ENCODE measurements around the gene EVC.

Gene EVC

GRCh38 chr4:5757536-5757935 lies 46.5 kb downstream of the EVC start:
- no peak for DNase-seq

DNA sequence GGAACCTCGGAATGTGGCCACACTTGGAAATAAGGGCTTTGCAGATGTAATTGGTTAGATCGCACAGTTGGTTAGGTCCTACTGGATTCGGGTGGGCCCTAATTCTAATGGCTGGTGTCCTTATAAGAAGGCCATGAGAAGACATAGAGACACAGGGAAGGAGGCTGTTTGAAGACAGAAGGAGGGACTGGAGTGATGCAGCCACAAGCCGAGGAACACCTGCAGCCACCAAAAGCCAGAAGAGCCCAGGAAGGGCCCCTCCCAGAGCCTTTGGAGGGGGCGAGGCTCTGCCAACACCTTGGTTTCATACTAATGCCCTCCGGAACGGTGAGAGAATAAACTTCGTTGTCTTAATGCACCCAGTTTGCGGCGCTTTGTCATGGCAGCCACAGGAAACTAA lies 47.0 kb downstream of the EVC start:
- DNase-seq, result no peak

- DNase-seq, result no peak
Observed at GRCh38 chr4:5758741-5759140, 47.7 kb downstream of the EVC start.

- DNase-seq, result no peak
Observed at GRCh38 chr4:5759236-5760075, 48.5 kb downstream of the EVC start.

GRCh38 chr4:5760246-5760645 lies 49.2 kb downstream of the EVC start:
- no peak for DNase-seq

GRCh38 chr4:5760936-5761480 lies 50.0 kb downstream of the EVC start:
- no peak for DNase-seq

DNA sequence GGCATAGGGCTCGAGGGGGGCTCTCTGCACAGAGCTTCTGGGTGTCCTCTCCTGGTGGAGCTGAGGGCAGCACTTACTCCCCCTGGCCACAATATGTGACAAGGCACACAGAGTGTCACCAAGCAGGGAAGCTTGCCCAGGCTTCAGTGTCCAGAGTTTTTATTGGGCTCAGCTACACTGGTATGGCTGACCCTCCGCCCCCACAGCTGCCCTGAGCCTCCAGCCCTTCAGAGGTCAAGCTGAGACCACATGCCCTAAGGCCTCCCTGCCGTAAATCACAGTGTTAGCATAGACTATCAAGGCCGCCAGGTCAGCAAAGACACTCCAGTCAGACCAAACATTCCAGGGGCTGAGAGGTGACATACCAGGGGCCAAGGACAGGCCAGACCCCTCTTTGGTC lies 59.0 kb downstream of the EVC start:
- DNase-seq, result no peak

DNA sequence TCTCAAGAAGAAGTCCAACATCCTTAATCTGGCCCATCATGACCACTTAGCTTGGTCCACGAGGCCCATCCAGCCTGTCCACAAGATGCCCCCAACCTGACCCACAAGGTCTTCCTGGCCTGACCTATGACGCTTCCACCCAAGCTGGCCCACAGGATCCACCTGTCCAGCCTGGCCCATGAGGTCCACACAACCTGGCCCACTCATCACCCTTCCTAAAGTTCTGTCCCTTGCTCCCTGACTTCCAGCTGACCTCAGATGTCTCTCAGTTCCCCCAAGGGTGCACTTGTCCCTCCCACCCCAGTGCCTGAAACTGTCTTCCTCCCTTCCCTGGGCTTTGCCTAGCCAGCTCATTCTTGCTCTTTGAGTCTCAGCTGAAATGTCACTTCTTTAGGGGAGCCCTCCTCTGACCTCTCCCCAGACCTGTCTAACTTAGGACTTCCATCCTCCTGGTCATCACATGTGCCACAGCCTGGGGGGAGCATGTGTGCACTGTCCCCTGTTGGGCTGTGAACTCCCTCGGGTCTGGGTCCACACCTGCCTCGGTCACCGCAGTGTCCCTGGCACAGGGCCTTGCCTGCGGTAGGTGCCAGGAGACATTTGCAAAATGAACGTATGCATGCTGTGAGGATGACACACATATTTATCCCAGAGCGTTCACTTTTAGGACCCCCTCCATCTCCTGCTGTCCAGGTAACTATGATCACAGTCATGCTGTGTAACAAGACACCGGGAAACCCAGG lies 61.7 kb downstream of the EVC start:
- DNase-seq, result no peak

GRCh38 chr4:5773271-5773555 lies 62.2 kb downstream of the EVC start:
- no peak for DNase-seq

DNA sequence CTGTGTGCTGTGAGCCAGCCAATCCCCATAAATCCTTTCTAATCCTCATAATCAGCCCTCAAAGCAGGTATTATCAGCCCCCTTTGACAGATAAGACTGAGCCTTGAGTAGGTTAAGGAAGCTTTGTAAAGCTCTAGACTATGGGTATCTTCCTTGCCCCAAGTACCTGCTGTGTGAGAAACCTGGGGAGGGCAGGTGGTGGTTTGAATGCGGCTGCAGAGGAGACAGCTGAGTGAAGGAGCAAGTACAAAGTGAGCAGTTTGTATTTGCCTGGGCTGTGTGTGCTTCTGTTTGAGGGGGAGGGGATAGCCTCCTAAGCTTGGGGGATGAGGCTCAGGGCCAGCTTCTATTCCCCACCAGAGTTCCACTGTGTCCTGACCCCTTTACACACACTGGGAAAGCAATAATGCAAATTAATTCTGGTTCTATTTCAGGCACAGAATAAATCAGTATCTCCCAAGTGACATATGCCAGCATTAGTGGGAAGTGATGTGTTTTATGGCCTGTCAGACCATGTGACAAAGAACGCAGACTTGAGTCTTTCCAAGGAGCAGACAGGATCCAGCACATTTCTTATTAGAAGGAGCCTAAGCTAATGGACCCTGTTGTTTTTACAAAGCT lies 63.5 kb downstream of the EVC start:
- DNase-seq, result no peak

DNA sequence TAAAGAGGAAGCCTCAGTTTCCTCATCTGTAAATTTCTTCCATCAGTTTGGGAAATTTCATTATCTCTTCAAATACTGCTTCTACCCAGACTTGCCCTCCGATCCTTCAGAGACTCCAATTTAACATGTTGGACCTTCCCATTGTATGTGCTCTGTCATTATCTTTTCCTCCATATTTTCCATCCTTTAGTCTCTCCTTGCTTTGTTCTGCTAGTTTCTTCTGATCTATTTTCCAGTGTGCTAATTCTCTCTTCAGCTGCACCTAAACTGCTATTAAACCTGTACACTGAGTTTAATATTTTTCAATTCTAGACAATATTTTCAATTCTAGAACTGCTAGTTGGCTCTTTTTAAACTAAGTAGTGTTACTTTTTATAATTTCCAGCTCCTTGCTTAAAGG lies 65.5 kb downstream of the EVC start:
- DNase-seq, result no peak

- no peak for DNase-seq
Observed at GRCh38 chr4:5780831-5781480, 70.0 kb downstream of the EVC start.

DNA sequence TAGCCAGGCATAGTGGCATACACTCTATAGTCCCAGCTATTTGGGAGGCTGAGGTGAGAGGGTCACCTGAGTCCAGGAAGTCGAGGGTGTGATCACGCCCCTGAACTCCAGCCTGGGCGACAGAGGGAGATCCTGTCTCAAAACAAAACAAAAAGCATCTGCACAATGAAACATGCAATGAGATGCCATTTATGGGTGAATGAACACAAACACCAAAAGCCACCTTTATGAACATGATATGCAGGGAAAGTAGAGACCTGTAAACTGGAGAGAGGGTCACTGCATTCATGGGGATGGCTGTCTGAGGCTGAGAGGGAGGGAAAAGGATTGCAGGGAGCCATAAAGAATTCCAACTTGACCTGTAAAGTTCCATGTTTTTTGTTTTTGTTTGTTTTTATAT lies 70.7 kb downstream of the EVC start:
- DNase-seq, result no peak

DNA sequence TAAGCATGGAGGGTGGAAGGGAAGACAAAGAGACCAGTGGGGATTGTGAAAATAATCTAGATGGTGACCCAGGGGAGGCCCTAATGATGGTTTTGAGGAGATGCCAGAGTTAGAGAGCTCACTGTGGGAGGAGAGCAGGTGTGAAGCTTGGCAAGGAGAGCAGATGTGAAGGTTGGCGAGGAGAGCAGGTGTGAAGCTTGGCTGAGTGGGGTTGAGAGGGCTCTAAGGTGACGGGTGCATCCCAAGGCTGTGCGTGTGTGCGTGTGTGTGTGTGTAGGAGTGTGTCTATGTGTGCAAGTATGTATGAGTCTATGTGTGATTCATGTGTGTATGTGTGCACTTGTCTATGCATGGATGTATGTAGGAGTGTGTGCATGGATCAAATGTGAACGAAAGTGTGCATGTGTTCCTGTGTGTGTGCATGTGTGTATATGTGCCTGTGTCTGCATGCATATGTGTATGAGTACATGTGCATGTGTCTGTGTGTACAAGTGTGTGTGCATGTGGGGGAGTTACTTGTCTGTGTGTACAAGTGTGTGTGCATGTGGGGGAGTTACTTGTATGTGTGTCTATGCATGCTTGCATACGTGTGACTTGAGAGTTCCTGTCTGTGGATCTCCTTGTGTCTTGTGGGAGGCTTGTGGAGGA lies 72.0 kb downstream of the EVC start:
- DNase-seq, result no peak

- DNase-seq, result no peak
Observed at GRCh38 chr4:5783486-5783885, 72.5 kb downstream of the EVC start.

DNA sequence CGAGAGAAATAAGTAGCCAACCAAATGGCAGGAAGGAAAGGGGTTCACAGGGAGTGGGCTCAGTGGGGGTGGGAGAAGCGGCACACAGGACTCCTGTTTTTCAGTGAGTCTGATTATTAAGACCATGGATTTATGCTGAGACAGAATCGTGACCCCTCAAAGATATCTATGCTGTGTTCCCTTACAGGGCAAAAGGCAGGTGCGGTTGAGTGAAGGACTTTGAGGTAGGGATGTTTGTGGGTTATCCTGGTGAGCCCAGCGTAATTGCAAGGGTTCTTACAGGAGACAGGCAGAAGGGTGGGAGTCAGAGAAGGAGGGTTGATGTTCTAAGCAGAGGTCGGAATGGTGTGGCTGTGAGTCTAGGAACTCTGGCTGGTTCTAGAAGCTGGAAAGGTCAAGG lies 73.0 kb downstream of the EVC start:
- no peak for DNase-seq

- no peak for DNase-seq
Observed at GRCh38 chr4:5784960-5785611, 74.1 kb downstream of the EVC start.

- no peak for DNase-seq
Observed at GRCh38 chr4:5785806-5786680, 75.0 kb downstream of the EVC start.

- no peak for DNase-seq
Observed at GRCh38 chr4:5787311-5787710, 76.3 kb downstream of the EVC start.

GRCh38 chr4:5788144-5788543 lies 77.1 kb downstream of the EVC start:
- DNase-seq, result no peak

DNA sequence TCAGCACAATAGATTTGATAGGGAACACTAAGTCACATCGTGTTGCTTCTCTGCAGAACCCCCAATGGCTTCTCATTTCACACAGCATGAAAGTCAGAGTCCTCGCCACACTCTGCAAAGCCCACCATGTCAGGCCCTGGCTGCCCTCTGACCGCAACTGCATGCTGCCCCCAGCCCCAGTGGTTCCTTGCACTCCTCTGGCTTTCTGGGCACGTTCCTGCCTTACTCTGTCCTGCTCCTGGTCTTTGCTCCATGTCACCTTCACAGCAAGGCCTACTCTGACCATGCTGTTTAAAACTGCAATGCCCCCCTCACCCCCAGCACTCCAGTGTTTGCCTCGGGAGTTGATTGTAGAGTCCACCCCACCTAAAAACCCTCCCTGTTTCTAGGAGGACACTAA lies 78.1 kb downstream of the EVC start:
- DNase-seq, result no peak

DNA sequence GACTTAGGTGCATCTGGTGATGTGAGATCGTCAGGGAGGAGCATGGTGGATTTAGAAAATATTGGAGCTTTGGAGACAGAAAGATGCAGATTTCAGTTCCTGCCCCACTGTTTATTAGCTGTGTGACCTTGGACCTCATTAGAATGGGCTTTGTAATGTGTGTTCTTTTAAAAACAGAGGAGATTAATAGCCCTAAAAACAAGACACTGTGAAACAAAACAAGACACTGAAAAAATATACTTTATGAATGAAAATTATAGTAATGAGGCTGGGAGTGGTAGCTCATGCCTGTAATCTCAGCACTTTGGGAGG lies 79.5 kb downstream of the EVC start:
- no peak for DNase-seq

Data from NCI-H1105 treated with DMSO at 0.1 percent for 48 hours (cell line).